Mesenchymal stem cell (in vitro differentiated cells and primary cell): Measurements from ENCODE around the gene HMGA1.
A peak's percentile ranks its signal among the peaks of the same experiment; 100 is the strongest.

Experiments used
- DNase-seq: peaks from one replicate; pipeline ENCODE4 v3.0.0-alpha.2; 2013
- H2AFZ ChIP-seq: one replicate; pipeline ENCODE4 v1.6.1; 2013; ENCODE audit warnings: low read depth, mild to moderate bottlenecking, control low read depth, inconsistent platforms, low read length, moderate library complexity
- H2AK5ac ChIP-seq: 2 replicates; pipeline ENCODE4 v1.6.1; 2013; ENCODE audit warnings: low read length, moderate library complexity, mild to moderate bottlenecking, inconsistent platforms; ENCODE audit not compliant: severe bottlenecking
- H2BK120ac ChIP-seq: one replicate; pipeline ENCODE4 v1.6.1; 2013; ENCODE audit warnings: low read depth, mild to moderate bottlenecking, inconsistent platforms, low read length, moderate library complexity
- H2BK12ac ChIP-seq, 2 experiments: one replicate each; pipeline ENCODE4 v1.6.1; 2013; ENCODE audit warnings: inconsistent platforms in 2 of 2, low read length in 2 of 2, mild to moderate bottlenecking in 2 of 2, moderate library complexity in 2 of 2, control low read depth in 1 of 2
- H2BK15ac ChIP-seq: one replicate; pipeline ENCODE4 v1.6.1; 2013; ENCODE audit warnings: mild to moderate bottlenecking, low read depth, inconsistent platforms; ENCODE audit not compliant: poor library complexity, severe bottlenecking
- H2BK5ac ChIP-seq: 2 replicates; pipeline ENCODE4 v1.6.1; 2013; ENCODE audit warnings: low read depth, mild to moderate bottlenecking, low read length, control low read depth, inconsistent platforms; ENCODE audit not compliant: poor library complexity, severe bottlenecking
- H3K14ac ChIP-seq, 2 experiments: one replicate each; pipeline ENCODE4 v1.6.1; 2013; ENCODE audit warnings: inconsistent platforms in 2 of 2, low read length in 2 of 2, control low read depth in 1 of 2, mild to moderate bottlenecking in 1 of 2, moderate library complexity in 1 of 2
- H3K18ac ChIP-seq, 2 experiments: one replicate each; pipeline ENCODE4 v1.6.1; 2013; ENCODE audit warnings: inconsistent platforms in 2 of 2, low read length in 2 of 2, control low read depth in 1 of 2, low read depth in 1 of 2, mild to moderate bottlenecking in 1 of 2
- H3K23ac ChIP-seq, 2 experiments: one replicate each; pipeline ENCODE4 v1.6.1; 2013; ENCODE audit warnings: inconsistent platforms in 2 of 2, low read length in 2 of 2, mild to moderate bottlenecking in 2 of 2, moderate library complexity in 2 of 2, control low read depth in 1 of 2
- H3K27ac ChIP-seq: 2 replicates; pipeline ENCODE4 v1.5.1; 2013; ENCODE audit warnings: mild to moderate bottlenecking, moderate library complexity, low read length, control low read depth, inconsistent platforms; ENCODE audit not compliant: poor library complexity, severe bottlenecking
- H3K27me3 ChIP-seq, 2 experiments: 2 replicates each; pipeline versions ENCODE4 v1.6.1 to v1.7.0; 2013; ENCODE audit warnings: low read length in 2 of 2, mild to moderate bottlenecking in 2 of 2, moderate library complexity in 2 of 2, control low read depth in 1 of 2, inconsistent platforms in 1 of 2; ENCODE audit not compliant: control insufficient read depth in 1 of 2, insufficient read depth in 1 of 2
- H3K36me3 ChIP-seq, 2 experiments: 2 replicates each; pipeline versions ENCODE4 v1.6.1 to v1.7.0; 2013; ENCODE audit warnings: low read length in 2 of 2, control low read depth in 1 of 2, inconsistent platforms in 1 of 2, low read depth in 1 of 2, mild to moderate bottlenecking in 1 of 2; ENCODE audit not compliant: insufficient read depth in 2 of 2, control insufficient read depth in 1 of 2
- H3K4ac ChIP-seq, 2 experiments: one replicate each; pipeline ENCODE4 v1.6.1; 2013; ENCODE audit warnings: inconsistent platforms in 2 of 2, low read length in 2 of 2, mild to moderate bottlenecking in 2 of 2, moderate library complexity in 2 of 2, control low read depth in 1 of 2, low read depth in 1 of 2
- H3K4me1 ChIP-seq: 2 replicates; pipeline ENCODE4 v1.6.1; 2013; ENCODE audit warnings: low read depth, low read length, control low read depth; ENCODE audit not compliant: control insufficient read depth, insufficient read depth
- H3K4me2 ChIP-seq: 2 replicates; pipeline ENCODE4 v1.6.1; 2013; ENCODE audit warnings: low read length, mild to moderate bottlenecking, inconsistent platforms; ENCODE audit not compliant: poor library complexity, severe bottlenecking
- H3K4me3 ChIP-seq, 2 experiments: 2 replicates each; pipeline versions ENCODE4 v1.5.1 to v1.7.0; 2013; ENCODE audit warnings: low read length in 2 of 2, mild to moderate bottlenecking in 2 of 2, control low read depth in 1 of 2, low read depth in 1 of 2; ENCODE audit not compliant: insufficient read depth in 1 of 2
- H3K79me1 ChIP-seq: replicated peaks from 2 replicates; pipeline ENCODE4 v1.6.1; 2013; ENCODE audit warnings: mild to moderate bottlenecking, control low read depth, low read length, inconsistent platforms; ENCODE audit not compliant: poor library complexity, severe bottlenecking
- H3K9ac ChIP-seq: 2 replicates; pipeline ENCODE4 v1.7.0; 2013; ENCODE audit warnings: mild to moderate bottlenecking, low read length, moderate library complexity
- H3K9me3 ChIP-seq: 2 replicates; pipeline ENCODE4 v1.7.0; 2013; ENCODE audit warnings: mild to moderate bottlenecking, low read length; ENCODE audit not compliant: control insufficient read depth
- H4K8ac ChIP-seq: one replicate; pipeline ENCODE4 v1.6.1; 2013; ENCODE audit warnings: inconsistent platforms, mild to moderate bottlenecking, low read length, moderate library complexity
- H4K91ac ChIP-seq: one replicate; pipeline ENCODE4 v1.6.1; 2013; ENCODE audit warnings: mild to moderate bottlenecking, low read length, inconsistent platforms
- WGBS: methylation state at CpG from one replicate; pipeline ENCODE4 v1.1.7; 2013; ENCODE audit warnings: mixed read lengths; 5-methylcytosine and 5-hydroxymethylcytosine counted together

Gene HMGA1

GRCh38 chr6:34276191-34276590 lies 39.5 kb downstream of the HMGA1 start:
- H3K14ac ChIP-seq: no peak overlapping the region
- no peak overlapping the region for H3K18ac ChIP-seq
- no peak overlapping the region for H3K9ac ChIP-seq
- no peak overlapping the region for H4K91ac ChIP-seq
- no peak overlapping the region for H2BK5ac ChIP-seq
- H3K23ac ChIP-seq: no peak overlapping the region
- no peak overlapping the region for H3K4me3 ChIP-seq
- no peak overlapping the region for H2AFZ ChIP-seq
- H3K36me3 ChIP-seq: peaks cover 13 to 37% of the 10 kb centered on the region in 2 experiments
- no peak overlapping the region for H3K27ac ChIP-seq
- peaks cover 1% of the 10 kb centered on the region for H3K79me1 ChIP-seq
- H2BK12ac ChIP-seq: no peak overlapping the region
- no peak overlapping the region for H3K4ac ChIP-seq
- no peak overlapping the region for H4K8ac ChIP-seq
- peaks cover 1% of the 10 kb centered on the region for H3K4me1 ChIP-seq
- no peaks in the 10 kb centered on the region for H3K9me3 ChIP-seq
- H2BK15ac ChIP-seq: no peak overlapping the region
- H3K4me2 ChIP-seq: no peak overlapping the region
- DNase-seq: no peak
- 98% methylated on average over 5 of the region's 5 CpGs for WGBS
- H3K27me3 ChIP-seq: no peaks in the 10 kb centered on the region
- H2AK5ac ChIP-seq: no peak overlapping the region
- no peak overlapping the region for H2BK120ac ChIP-seq

- H3K4me1 ChIP-seq: peaks cover 1% of the 10 kb centered on the region
- no peak overlapping the region for H2BK120ac ChIP-seq
- H4K91ac ChIP-seq: peak overlapping the region; percentile 70
- H4K8ac ChIP-seq: peak overlapping the region; percentile 3
- H3K9ac ChIP-seq: no peak overlapping the region
- WGBS: 80% methylated on average over 8 of the region's 10 CpGs
- H3K79me1 ChIP-seq: peaks cover 3% of the 10 kb centered on the region
- H2BK5ac ChIP-seq: no peak overlapping the region
- H3K23ac ChIP-seq: no peak overlapping the region
- no peak overlapping the region for H2BK12ac ChIP-seq
- H3K4ac ChIP-seq: no peak overlapping the region
- no peak overlapping the region for H2AK5ac ChIP-seq
- no peak overlapping the region for H3K4me3 ChIP-seq
- H3K36me3 ChIP-seq: peaks cover 13 to 37% of the 10 kb centered on the region in 2 experiments
- no peak overlapping the region for H3K27ac ChIP-seq
- DNase-seq: no peak
- H2BK15ac ChIP-seq: no peak overlapping the region
- no peaks in the 10 kb centered on the region for H3K9me3 ChIP-seq
- H3K4me2 ChIP-seq: no peak overlapping the region
- H3K18ac ChIP-seq: no peak overlapping the region
- no peak overlapping the region for H3K14ac ChIP-seq
- H2AFZ ChIP-seq: no peak overlapping the region
- H3K27me3 ChIP-seq: no peaks in the 10 kb centered on the region
Observed at GRCh38 chr6:34276881-34277762, 40.4 kb downstream of the HMGA1 start.

GRCh38 chr6:34277763-34278112 lies 41.1 kb downstream of the HMGA1 start:
- Histone ChIP-seq H3K36me3 (peaks cover 13 to 37% of the 10 kb centered on the region in 2 experiments), H3K27ac (no peak overlapping the region), H2AK5ac (no peak overlapping the region), H2BK120ac (no peak overlapping the region), H3K23ac (no peak overlapping the region), H2BK5ac (no peak overlapping the region), H2BK12ac (no peak overlapping the region), H4K91ac (no peak overlapping the region), H2AFZ (no peak overlapping the region), H3K9me3 (no peaks in the 10 kb centered on the region), H3K4me2 (no peak overlapping the region), H3K4ac (no peak overlapping the region), H3K18ac (no peak overlapping the region), H2BK15ac (no peak overlapping the region), H3K9ac (no peak overlapping the region), H3K14ac (no peak overlapping the region), H3K79me1 (peaks cover 5% of the 10 kb centered on the region), H3K4me3 (no peak overlapping the region), H4K8ac (no peak overlapping the region), H3K27me3 (no peaks in the 10 kb centered on the region), H3K4me1 (no peaks in the 10 kb centered on the region)
- 95% methylated on average over 4 of the region's 4 CpGs for WGBS
- DNase-seq: no peak

- no peak overlapping the region for H4K8ac ChIP-seq
- peaks cover 1% of the 10 kb centered on the region for H3K4me1 ChIP-seq
- no peak overlapping the region for H3K4me3 ChIP-seq
- H2AK5ac ChIP-seq: no peak overlapping the region
- H3K18ac ChIP-seq: no peak overlapping the region
- H3K4ac ChIP-seq: no peak overlapping the region
- no peak overlapping the region for H3K23ac ChIP-seq
- H3K36me3 ChIP-seq: peaks cover 16 to 35% of the 10 kb centered on the region in 2 experiments
- no peak overlapping the region for H3K27ac ChIP-seq
- WGBS: 97% methylated on average over 5 of the region's 5 CpGs
- no peak for DNase-seq
- no peak overlapping the region for H2BK120ac ChIP-seq
- peaks cover 8% of the 10 kb centered on the region for H3K79me1 ChIP-seq
- H3K9ac ChIP-seq: no peak overlapping the region
- H2BK5ac ChIP-seq: no peak overlapping the region
- H4K91ac ChIP-seq: no peak overlapping the region
- H2AFZ ChIP-seq: no peak overlapping the region
- H3K14ac ChIP-seq: no peak overlapping the region
- H3K4me2 ChIP-seq: no peak overlapping the region
- no peak overlapping the region for H2BK15ac ChIP-seq
- no peaks in the 10 kb centered on the region for H3K27me3 ChIP-seq
- no peaks in the 10 kb centered on the region for H3K9me3 ChIP-seq
- no peak overlapping the region for H2BK12ac ChIP-seq
Observed at GRCh38 chr6:34278833-34279232, 42.2 kb downstream of the HMGA1 start.
